Measurements from ENCODE around the gene NTN3. TPM values are rescaled to one million over a fixed set of nuclear protein-coding genes. Genes with fewer than 3 reads are reported as not detected.

Gene NTN3
- total RNA-seq, 1 donor: 0.36 TPM

- Histone ChIP-seq H4K20me1 (ENCODE audit: insufficient read depth, low read length) (peaks cover 29% of the 10 kb centered on the region), H3K4me3 (ENCODE audit: insufficient read depth, low read length) (no peak overlapping the region), H3K9me3 (ENCODE audit: low read depth, low read length) (no peaks in the 10 kb centered on the region), H3K4me2 (ENCODE audit: insufficient read depth, low read length) (no peak overlapping the region), H3K79me2 (ENCODE audit: insufficient read depth, low read length) (no peaks in the 10 kb centered on the region), H3K27me3 (ENCODE audit: insufficient read depth, low read length) (no peaks in the 10 kb centered on the region), H2AFZ (ENCODE audit: low read length) (no peak overlapping the region), H3K36me3 (ENCODE audit: insufficient read depth, low read length) (peaks cover 6% of the 10 kb centered on the region), H3K4me1 (ENCODE audit: insufficient read depth, low read length) (peaks cover 14% of the 10 kb centered on the region), H3K27ac (ENCODE audit: low read depth, low read length) (no peak overlapping the region)
- no peak for TF ChIP-seq CTCF (IDR thresholded peaks at IDR 0.05; ENCODE audit: extremely low read depth, low read depth, low read length)
- peak; percentile 60 for DNase-seq (ENCODE audit: insufficient read length, low spot score, missing footprints)
These were observed 31.1 kb downstream of the NTN3 start for GRCh38 chr16:2501946-2502895.

GRCh38 chr16:2505695-2506094, 34.6 kb downstream of the NTN3 start:
- H3K27me3 ChIP-seq (ENCODE audit: insufficient read depth, low read length): no peaks in the 10 kb centered on the region
- no peak overlapping the region for H3K4me2 ChIP-seq (ENCODE audit: insufficient read depth, low read length)
- H2AFZ ChIP-seq (ENCODE audit: low read length): no peak overlapping the region
- H3K4me1 ChIP-seq (ENCODE audit: insufficient read depth, low read length): peaks cover 7% of the 10 kb centered on the region
- H3K79me2 ChIP-seq (ENCODE audit: insufficient read depth, low read length): no peaks in the 10 kb centered on the region
- H4K20me1 ChIP-seq (ENCODE audit: insufficient read depth, low read length): peaks cover 18% of the 10 kb centered on the region
- no peaks in the 10 kb centered on the region for H3K9me3 ChIP-seq (ENCODE audit: low read depth, low read length)
- H3K36me3 ChIP-seq (ENCODE audit: insufficient read depth, low read length): peaks cover 6% of the 10 kb centered on the region
- H3K27ac ChIP-seq (ENCODE audit: low read depth, low read length): no peak overlapping the region
- TF ChIP-seq CTCF (IDR thresholded peaks at IDR 0.05; ENCODE audit: extremely low read depth, low read depth, low read length): no peak
- no peak overlapping the region for H3K4me3 ChIP-seq (ENCODE audit: insufficient read depth, low read length)
- DNase-seq (ENCODE audit: insufficient read length, low spot score, missing footprints): peak; percentile 4

- Histone ChIP-seq H2AFZ (ENCODE audit: low read length) (no peak overlapping the region), H3K27me3 (ENCODE audit: insufficient read depth, low read length) (no peaks in the 10 kb centered on the region), H3K4me2 (ENCODE audit: insufficient read depth, low read length) (no peak overlapping the region), H3K27ac (ENCODE audit: low read depth, low read length) (no peak overlapping the region), H4K20me1 (ENCODE audit: insufficient read depth, low read length) (peaks cover 7% of the 10 kb centered on the region), H3K4me1 (ENCODE audit: insufficient read depth, low read length) (peaks cover 15% of the 10 kb centered on the region), H3K9me3 (ENCODE audit: low read depth, low read length) (no peaks in the 10 kb centered on the region), H3K79me2 (ENCODE audit: insufficient read depth, low read length) (no peaks in the 10 kb centered on the region), H3K4me3 (ENCODE audit: insufficient read depth, low read length) (no peak overlapping the region), H3K36me3 (ENCODE audit: insufficient read depth, low read length) (peaks cover 3% of the 10 kb centered on the region)
- DNase-seq (ENCODE audit: insufficient read length, low spot score, missing footprints): peak; percentile 65
- TF ChIP-seq CTCF (IDR thresholded peaks at IDR 0.05; ENCODE audit: extremely low read depth, low read depth, low read length): no peak
These were observed 36.1 kb downstream of the NTN3 start for GRCh38 chr16:2507052-2507659.

GRCh38 chr16:2507665-2508064, 36.6 kb downstream of the NTN3 start:
- Histone ChIP-seq H2AFZ (ENCODE audit: low read length) (no peak overlapping the region), H3K4me2 (ENCODE audit: insufficient read depth, low read length) (no peak overlapping the region), H3K27me3 (ENCODE audit: insufficient read depth, low read length) (no peaks in the 10 kb centered on the region), H4K20me1 (ENCODE audit: insufficient read depth, low read length) (peaks cover 2% of the 10 kb centered on the region), H3K4me1 (ENCODE audit: insufficient read depth, low read length) (peaks cover 12% of the 10 kb centered on the region), H3K4me3 (ENCODE audit: insufficient read depth, low read length) (no peak overlapping the region), H3K9me3 (ENCODE audit: low read depth, low read length) (no peaks in the 10 kb centered on the region), H3K79me2 (ENCODE audit: insufficient read depth, low read length) (no peaks in the 10 kb centered on the region), H3K36me3 (ENCODE audit: insufficient read depth, low read length) (peaks cover 3% of the 10 kb centered on the region), H3K27ac (ENCODE audit: low read depth, low read length) (no peak overlapping the region)
- no peak for TF ChIP-seq CTCF (IDR thresholded peaks at IDR 0.05; ENCODE audit: extremely low read depth, low read depth, low read length)
- peak; percentile 35 for DNase-seq (ENCODE audit: insufficient read length, low spot score, missing footprints)
